Amygdala (tissue), 56 donors: ENCODE measurements around the gene ACOT13.
"Not testable (repeated sequence)": the region's sequence is repeated elsewhere in the genome, so short reads cannot be mapped to it uniquely, and the experiment has no call there.

Experiments
- DNase-seq, 56 donors: peaks; one replicate each; lab custom pipeline; 2025; lab: John Stamatoyannopoulos, UW

Gene ACOT13

GRCh38 chr6:24691550-24691949 is 24.7 kb downstream of the ACOT13 start:
- DNase-seq, result no peak

- DNase-seq, result no peak
Observed at GRCh38 chr6:24692003-24692402, 25.1 kb downstream of the ACOT13 start.

- DNase-seq, result no peak
Observed at GRCh38 chr6:24692415-24692814, 25.5 kb downstream of the ACOT13 start.

GRCh38 chr6:24692848-24693592 is 26.1 kb downstream of the ACOT13 start:
- DNase-seq, result peak in 1 of 56 donors; percentile 4

GRCh38 chr6:24694198-24694597 is 27.3 kb downstream of the ACOT13 start:
- no peak for DNase-seq

- peak in 7 of 56 donors; percentile 3 to 30 (median 6) for DNase-seq
Observed at GRCh38 chr6:24695635-24696034, 28.8 kb downstream of the ACOT13 start.

GRCh38 chr6:24696097-24696496 is 29.2 kb downstream of the ACOT13 start:
- DNase-seq, result no peak

GRCh38 chr6:24699521-24700359 is 32.9 kb downstream of the ACOT13 start:
- no peak for DNase-seq

- DNase-seq, result no peak
Observed at GRCh38 chr6:24702720-24703282, 35.9 kb downstream of the ACOT13 start.

GRCh38 chr6:24704468-24704867 is 37.6 kb downstream of the ACOT13 start:
- no peak for DNase-seq

- no peak for DNase-seq
Observed at GRCh38 chr6:24708612-24709011, 41.7 kb downstream of the ACOT13 start.

- no peak for DNase-seq
Observed at GRCh38 chr6:24709014-24709711, 42.3 kb downstream of the ACOT13 start.

- DNase-seq, result no peak
Observed at GRCh38 chr6:24710519-24711303, 43.8 kb downstream of the ACOT13 start.

- not testable (repeated sequence) for DNase-seq
Observed at GRCh38 chr6:24716602-24717148, 49.8 kb downstream of the ACOT13 start.

GRCh38 chr6:24718449-24719124 is 51.7 kb downstream of the ACOT13 start:
- no peak for DNase-seq

- peak in 14 of 56 donors; percentile 5 to 55 (median 18) for DNase-seq
Observed at GRCh38 chr6:24719125-24719971, 52.5 kb downstream of the ACOT13 start, which contains the start of gene C6orf62. C6orf62 (minus strand) TSS chr6:24719154; CDS start chr6:24718668, 486 bp downstream.

GRCh38 chr6:24720131-24720603 is 53.3 kb downstream of the ACOT13 start:
- peak in 25 of 56 donors; percentile 7 to 63 (median 41) for DNase-seq
